ENCODE measurements around the gene TYMS. TPM values are rescaled to one million over a fixed set of nuclear protein-coding genes. Genes with fewer than 3 reads are reported as not detected.

The TYMS gene
- 25.2 and 40.8 TPM in 2 replicates for total RNA-seq

GRCh38 chr18:657311-658000 lies at the start of gene TYMS:
Gene TYMS (plus strand): TSS chr18:657653. CDS start chr18:657743, 90 bp downstream.

DNA sequence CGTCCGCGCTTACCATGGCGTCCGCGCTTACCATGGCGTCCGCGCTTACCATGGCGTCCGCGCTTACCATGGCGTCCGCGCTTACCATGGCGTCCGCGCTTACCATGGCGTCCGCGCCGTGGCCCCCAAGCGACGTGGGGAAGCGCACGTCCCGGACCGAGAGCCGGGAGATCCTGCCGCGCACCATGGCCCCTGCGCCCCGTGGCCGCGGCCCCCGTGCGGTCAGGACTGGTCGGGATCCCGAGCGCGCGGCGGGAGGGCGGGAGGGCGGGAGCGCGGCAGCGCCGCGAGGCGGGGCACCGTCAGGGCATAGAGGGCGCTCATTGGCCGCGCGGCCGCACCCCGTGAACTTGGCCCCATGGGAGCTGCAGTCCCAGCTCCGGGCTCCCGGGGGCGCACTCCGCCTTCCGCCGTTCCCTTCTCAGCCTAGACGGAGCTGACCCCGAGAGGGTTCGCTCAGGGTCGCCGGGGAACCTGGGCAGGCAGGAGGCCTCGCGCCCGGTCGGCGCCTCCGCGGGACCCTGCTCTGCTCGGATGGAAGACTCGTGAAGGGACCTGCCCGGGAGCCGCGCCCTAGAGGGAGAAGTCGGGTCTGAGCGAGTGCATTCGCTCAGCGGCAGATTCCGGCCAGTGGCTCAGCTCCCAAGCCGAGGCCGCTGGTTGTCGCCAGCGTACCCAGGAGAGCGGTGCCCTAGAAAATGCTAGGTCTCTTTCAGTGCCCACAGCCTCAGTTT lies 55.1 kb downstream of the TYMS start, which contains the start of gene ENOSF1:
TSS of gene ENOSF1 (minus strand) at position 230 of the 734 bp plus-strand sequence. CDS start at position 187, 43 bp downstream.

Other genes starting within 250 kb of the TYMS start
- gene COLEC12, start 157.0 kb upstream of the TYMS start, total RNA-seq: 0.94 and 16.5 TPM in 2 replicates
- not detected in 2 replicates for gene CETN1, start 77.3 kb upstream of the TYMS start, total RNA-seq
- not detected in 2 replicates for gene CLUL1, start 60.7 kb upstream of the TYMS start, total RNA-seq
- gene ENOSF1, start 55.0 kb downstream of the TYMS start, total RNA-seq: 19.0 and 30.8 TPM in 2 replicates
- 136 and 208 TPM in 2 replicates for gene YES1, start 154.6 kb downstream of the TYMS start, total RNA-seq
- 0.94 TPM in 1 of 2 replicates, not detected in the other for gene ADCYAP1, start 247.2 kb downstream of the TYMS start, total RNA-seq

Measured in endothelial cell of coronary artery (primary cell).